ENCODE data around the gene ONECUT3. TPM values are rescaled to one million over a fixed set of nuclear protein-coding genes. Genes with fewer than 3 reads are reported as not detected.

Gene ONECUT3
- polyA plus RNA-seq, 3 donors, result 0.04 to 0.08 TPM; not detected in 1

DNA sequence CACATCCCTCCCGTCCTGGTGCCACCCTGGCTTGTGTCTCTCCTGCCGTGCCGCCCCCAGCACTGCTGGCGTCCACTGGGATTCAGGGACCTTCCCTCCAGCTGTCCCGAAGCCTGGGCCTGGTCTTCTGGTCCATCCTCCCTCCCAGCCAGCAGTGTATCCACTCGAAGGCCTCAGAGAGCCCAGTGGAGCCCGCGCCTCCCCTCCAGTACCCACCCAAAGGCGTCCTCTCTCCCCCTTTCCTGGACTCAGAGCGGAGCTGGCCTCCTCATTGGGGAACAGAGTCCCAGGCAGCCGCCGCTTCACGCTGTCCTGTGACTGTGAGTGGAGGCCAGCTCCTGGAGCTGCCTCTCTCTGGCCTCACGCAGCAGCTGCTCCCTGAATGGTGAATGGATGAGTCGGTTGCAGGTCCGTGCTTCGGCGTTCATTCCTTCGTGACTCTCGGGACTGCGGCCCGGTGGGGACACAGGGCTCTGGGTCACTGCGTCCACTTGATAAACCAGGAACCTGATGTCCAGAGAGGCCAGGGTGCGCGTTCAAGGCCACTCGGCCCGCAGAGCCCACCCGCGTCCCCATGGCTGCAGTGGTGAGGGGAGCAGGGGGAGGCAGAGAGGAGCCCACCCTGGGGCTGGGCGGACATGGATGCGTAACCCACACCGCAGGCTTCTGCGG, 12.1 kb downstream of the ONECUT3 start:
- no peak for DNase-seq (ENCODE audit: extremely low read depth in 1 of 11, low read depth in 9 of 11, low spot score in 4 of 11)

DNA sequence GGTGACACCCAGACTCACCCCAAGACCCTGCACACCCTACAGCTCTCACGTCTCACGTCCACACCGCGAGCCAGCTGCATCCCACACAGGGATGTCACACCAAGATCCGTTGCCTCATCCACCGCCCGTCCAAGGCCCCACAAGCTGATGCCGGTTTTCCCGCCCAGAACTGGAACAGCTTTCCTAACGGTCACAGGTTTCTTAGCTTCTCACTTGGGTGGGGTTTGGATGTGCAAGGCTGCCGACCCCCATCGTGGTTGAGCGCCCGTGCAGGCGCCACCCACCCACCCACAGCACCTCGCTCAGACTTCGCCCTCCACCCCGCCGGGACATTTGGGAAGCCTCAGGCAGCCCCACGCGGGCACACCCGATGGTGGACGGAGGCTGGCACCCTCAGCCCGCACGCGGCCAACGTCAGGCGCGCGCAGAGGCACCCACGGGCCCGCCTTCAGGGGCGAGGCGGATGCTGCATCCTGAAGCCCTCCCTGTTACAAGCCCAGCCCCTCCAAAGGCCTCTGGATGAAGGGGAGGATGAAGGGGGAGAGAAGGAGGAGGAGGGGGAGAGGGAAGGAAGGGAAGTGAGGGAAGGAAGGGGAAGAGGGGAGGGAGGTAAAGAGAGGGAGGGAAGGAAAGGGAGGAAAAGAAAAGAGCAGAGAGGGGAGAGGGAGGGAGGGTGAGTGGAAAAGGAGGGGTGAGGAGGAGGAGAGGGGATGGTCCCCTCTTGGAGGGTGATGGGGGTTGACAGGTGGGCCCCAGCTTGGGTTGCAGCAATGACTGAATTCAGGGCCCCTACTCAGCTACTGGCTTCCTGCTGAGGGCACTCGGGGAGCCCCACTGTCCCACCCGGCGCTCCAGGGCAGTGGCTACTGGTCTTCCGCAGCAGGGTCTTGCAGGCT, 12.8 kb downstream of the ONECUT3 start:
- DNase-seq (ENCODE audit: extremely low read depth in 1 of 11, low read depth in 9 of 11, low spot score in 4 of 11), result no peak

DNA sequence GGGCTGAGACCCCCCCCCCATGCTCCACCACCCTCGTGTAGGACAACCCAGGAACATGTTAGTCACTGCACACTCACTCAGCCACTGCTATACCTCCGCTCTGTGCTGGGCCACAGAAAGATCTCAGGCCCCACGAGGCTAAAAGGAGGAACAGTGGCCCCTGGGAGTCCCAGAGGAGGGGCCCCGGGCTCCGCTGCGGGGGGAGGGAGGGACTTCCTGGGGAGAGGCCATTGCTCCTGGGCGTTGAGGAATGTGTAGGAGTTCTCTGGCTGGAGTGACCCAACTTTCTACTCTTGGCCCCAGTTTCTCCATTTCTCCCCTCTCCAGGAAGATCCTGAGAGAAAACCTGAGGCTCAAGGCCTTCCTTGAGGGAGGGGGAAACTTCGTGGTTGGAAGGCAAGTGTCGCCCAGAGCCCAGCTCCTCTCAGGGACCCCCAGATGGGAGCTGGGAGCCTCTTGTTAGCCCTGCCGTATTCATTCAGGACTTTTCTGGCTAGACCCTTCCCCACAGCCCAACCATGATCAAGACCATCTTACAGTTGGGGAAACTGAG, 13.6 kb downstream of the ONECUT3 start:
- no peak for DNase-seq (ENCODE audit: extremely low read depth in 1 of 11, low read depth in 9 of 11, low spot score in 4 of 11)

DNA sequence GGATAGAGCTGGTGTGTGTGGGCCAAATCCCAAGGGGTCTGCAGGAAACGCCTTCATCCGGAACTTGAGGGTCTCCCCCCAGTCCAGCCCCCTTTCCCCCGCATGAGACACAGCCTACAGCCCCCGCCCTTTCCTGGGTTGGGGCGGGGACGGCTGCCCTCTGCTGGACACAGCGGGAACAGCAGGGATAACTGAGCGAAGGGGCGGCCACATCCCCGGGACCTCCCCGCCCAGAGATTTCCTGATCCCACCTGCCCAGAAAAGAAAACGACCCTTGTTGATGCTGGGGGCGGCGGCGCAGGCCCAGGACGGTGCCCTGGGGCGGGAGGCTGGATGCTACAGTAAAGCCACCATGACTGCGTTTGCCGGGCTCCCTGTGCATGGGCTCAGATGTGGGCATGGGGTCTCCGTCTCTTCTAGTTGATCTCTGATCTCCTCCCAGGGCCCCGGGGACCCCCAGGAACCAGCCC, 14.2 kb downstream of the ONECUT3 start:
- DNase-seq (ENCODE audit: extremely low read depth in 1 of 11, low read depth in 9 of 11, low spot score in 4 of 11), result peak in 2 of 11 donors; percentile 36 to 41

DNA sequence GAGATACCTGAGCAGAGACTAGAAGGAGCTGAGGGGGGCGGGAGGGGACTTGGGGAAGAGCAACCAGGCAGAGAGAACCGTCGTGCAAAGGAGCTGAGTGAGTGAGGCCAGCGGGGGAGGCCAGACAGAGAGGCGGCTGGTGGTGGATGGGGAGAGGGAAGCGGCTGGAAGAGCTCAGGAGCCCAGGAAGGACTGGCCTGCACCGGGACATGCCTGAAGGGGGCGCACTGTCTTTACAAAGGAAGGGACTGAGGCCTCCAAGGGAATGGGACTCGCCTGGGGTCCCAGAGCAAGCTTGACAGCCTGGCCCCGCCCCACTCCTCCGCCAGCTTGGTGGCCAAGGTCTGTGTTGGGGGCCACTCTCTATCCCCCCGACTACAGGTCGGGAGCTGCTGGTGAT, 14.9 kb downstream of the ONECUT3 start:
- no peak for DNase-seq (ENCODE audit: extremely low read depth in 1 of 11, low read depth in 9 of 11, low spot score in 4 of 11)

DNA sequence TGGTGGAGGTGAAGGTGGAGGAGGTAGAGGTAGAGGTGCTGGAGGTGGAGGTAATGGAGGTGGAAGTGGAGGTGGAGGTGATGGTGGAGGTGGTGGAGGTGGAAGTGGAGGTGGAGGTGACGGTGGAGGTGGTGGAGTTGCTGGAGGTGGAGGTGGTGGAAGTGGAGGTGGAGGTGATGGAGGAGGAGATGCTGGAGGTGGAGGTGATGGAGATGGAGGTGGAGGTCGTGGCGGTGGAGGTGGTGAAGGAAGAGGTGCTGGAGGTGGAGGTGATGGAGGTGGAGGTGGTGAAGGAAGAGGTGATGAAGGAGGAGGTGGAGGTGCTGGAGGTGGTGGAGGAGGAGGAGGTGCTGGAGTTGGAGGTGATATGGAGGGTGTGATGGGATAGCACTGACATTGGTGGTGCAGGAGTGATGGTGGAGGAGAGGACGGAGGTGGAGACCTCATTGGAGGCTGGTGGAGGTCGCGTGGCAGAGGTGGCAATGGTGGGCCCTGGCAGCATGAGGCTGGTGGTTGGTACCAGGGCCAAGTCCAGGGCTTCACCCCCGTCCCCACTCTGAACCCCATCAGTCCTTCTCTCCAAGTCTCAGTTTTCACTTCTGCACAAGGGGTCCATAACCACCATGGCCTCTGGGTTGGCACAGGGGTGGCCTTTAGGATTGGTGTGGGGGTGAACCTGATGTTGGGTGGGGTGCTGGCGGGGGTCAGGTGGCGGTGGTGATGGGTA, 15.8 kb downstream of the ONECUT3 start:
- no peak for DNase-seq (ENCODE audit: extremely low read depth in 1 of 11, low read depth in 9 of 11, low spot score in 4 of 11)

DNA sequence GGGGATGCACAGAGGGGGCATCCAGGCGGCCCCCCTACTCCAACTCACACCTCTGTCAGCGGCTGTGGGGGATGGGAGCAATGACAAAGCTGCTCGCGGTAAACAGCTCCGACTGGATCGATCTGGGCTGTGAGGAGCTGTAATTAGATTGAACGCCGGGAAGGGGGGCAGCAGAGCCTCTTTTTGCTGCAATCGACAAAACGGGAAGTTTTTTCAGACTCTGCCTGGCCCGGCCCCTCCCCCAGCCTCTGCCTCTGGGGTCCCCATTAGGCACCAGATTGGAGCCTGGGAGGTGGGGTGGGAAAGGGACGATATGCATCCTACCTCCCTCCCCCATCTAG, 16.3 kb downstream of the ONECUT3 start:
- DNase-seq (ENCODE audit: extremely low read depth in 1 of 11, low read depth in 9 of 11, low spot score in 4 of 11), result no peak

DNA sequence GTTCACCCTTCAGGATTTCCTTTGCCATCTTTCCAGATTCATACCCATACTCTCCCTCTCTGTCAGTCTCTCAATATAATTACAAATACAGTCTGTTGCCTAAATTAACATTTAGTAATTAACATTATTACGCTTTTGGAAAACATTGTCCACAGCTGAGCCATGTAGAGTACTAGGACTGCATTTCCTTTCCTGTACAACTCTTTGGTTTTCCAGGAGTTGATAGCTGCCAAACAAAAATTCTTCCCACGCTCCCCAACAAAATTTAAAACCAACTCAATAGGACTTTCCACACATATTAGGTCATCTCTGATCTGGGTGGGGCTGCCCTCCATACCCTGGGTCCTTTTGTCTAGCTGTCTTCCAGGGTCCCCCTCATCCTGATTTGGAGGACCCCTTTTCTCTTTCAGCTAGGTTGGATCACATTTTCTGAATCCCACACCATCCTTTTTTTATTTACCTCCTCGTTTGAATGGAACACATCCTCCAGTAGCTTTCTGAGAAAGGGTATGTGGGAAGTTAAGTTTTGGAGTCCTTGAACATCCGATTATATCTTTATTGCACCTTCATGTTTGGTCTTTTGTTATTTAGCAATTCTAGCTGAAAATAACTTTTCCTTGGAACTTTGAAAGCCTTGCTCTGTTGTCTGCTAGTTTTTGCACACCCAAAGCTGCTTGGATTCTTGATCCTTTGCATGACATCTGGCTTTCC, 17.7 kb downstream of the ONECUT3 start:
- DNase-seq (ENCODE audit: extremely low read depth in 1 of 11, low read depth in 9 of 11, low spot score in 4 of 11), result no peak

DNA sequence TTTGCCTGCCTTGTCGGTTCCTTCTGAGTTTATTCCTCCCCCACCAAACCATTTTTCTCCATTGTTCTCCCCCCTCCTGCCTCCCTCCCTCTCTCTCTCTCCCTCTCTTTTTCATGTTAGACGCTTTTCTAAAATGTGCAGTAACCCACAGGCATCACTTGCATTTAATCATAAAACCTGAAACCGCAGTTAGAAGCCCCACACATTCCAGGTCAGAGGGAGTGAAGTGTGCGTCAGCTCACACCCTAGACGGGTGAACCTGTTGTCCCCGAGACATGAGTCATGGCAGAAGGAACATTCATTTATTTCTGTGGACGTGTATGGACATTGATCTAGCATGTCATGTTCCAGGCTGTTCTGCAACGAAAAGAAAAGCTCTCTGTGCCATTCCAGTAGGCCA, 19.9 kb downstream of the ONECUT3 start:
- peak in 1 of 11 donors; percentile 38 for DNase-seq (ENCODE audit: extremely low read depth in 1 of 11, low read depth in 9 of 11, low spot score in 4 of 11)

DNA sequence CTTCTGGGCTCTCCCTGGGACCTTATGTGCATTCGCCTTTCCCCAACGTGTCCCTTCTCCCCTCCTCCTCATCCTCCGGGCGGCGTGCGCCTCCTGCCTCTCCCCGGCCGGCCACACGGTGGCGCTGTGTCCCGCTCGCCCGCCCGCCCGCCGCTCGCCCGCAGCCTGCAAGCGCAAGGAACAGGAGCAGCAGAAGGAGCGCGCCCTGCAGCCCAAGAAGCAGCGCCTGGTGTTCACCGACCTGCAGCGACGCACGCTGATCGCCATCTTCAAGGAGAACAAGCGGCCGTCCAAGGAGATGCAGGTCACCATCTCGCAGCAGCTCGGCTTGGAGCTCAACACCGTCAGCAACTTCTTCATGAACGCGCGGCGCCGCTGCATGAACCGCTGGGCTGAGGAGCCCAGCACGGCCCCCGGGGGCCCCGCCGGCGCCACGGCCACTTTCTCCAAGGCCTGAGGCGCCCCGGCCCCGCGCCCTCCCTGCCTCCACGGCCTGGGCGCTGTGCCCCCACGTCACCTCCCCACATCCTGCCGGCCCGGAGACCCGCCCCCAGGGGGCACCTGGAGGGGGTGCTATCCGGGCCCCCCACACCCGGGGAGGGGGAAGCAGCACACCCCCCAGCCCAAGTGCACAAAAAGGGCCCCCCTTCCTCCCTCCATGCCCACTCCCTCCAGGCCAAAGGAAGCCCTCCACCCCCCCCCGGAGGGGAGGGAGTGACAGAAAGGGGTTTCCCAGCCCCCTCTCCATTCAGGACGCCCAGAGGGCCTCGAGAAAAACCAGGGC, 21.9 kb downstream of the ONECUT3 start:
- DNase-seq (ENCODE audit: extremely low read depth in 1 of 11, low read depth in 9 of 11, low spot score in 4 of 11), result no peak

DNA sequence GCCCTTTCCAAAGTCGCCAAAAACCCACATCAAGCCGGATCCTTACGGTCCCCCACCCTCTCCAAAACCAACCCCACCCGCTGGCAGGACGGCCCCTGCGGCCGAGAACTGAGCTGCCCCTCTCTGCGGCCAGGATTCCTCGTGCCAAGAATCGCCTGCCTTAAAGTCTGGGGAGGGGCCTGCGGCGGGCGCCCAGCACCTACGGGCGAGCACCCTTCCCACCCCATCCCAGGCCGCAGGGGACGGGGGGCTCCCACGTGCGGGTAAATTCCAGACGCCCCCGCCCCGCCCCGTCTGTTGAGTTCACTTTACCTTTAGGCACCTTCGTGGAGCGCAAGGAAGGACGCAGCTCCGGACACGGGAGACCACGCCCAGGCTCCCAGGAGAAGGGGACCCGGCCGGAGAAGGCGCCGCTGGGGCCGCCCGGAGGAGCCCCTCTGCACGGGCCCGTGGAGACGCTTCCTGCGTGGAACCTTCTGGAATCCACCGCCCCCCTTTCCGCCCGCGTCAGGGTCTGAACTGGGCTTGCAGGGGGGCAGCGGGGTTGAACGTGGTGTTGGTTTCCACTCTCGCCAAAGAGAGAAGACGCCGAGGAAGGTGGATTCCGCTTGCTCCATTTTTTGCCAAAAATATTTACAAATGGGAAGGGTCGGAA, 22.8 kb downstream of the ONECUT3 start:
- no peak for DNase-seq (ENCODE audit: extremely low read depth in 1 of 11, low read depth in 9 of 11, low spot score in 4 of 11)

DNA sequence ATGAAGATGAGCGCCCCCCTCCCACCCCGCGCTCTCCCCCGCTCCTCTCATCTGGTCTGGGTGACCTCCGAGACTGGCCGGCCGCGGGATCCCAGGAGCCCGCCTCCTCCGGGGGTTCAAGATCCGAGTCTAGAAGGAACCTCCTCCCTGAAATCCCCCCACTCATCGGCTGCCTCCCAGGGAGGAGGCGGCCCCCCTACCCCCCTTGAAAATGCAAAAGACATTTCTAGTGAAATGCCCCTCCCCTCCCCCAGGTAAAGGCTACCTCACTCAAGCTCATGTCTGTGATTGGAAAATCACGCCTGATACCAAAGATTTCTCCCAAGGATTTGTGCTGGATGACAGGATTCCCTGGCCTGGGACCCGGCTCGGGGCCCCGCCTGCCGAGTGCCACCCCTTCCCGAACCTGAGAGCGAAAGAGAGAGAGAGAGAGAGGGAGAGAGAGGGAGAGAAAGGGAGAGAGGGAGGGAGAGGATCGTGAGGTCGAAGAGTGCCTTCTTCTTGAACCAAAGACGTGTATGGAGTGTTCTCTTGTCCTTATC, 23.4 kb downstream of the ONECUT3 start:
- no peak for DNase-seq (ENCODE audit: extremely low read depth in 1 of 11, low read depth in 9 of 11, low spot score in 4 of 11)

DNA sequence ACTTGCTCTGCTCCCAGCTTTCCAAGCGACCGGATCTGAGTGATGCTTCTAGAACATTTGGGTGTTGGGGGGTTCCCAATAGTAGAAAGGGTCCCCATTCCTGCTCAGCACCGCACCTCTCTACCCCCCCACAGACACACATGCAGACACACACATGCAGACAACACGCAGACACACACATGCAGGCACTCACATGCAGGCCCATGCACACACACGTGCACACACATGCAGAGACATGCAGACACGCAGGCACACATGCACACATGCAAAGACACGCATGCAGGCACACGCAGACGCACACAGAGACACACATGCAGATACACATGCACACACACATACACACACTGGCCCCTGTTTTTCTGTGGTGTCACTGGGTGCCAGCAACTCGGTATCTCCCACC, 23.8 kb downstream of the ONECUT3 start:
- DNase-seq (ENCODE audit: extremely low read depth in 1 of 11, low read depth in 9 of 11, low spot score in 4 of 11), result no peak

DNA sequence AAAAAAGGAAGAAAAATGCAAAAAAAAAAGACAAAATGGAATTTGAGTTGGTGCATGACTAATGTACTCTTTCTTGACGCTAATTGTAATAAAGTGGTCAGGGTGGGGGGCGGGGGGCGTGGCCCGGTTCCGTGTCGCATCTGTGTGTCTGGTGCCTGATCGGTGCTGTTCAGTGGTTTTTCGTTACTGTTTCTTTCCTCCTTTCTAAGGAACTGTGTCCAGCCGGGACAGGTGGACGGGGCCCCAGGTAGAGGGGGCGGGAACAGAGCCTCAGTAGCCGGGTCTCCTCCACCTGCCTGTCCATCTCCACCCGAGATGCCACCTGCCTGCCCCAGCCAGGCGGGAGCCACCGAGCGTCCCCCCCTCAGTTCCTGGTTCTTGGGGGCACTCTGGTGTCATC, 26.3 kb downstream of the ONECUT3 start:
- no peak for DNase-seq (ENCODE audit: extremely low read depth in 1 of 11, low read depth in 9 of 11, low spot score in 4 of 11)

DNA sequence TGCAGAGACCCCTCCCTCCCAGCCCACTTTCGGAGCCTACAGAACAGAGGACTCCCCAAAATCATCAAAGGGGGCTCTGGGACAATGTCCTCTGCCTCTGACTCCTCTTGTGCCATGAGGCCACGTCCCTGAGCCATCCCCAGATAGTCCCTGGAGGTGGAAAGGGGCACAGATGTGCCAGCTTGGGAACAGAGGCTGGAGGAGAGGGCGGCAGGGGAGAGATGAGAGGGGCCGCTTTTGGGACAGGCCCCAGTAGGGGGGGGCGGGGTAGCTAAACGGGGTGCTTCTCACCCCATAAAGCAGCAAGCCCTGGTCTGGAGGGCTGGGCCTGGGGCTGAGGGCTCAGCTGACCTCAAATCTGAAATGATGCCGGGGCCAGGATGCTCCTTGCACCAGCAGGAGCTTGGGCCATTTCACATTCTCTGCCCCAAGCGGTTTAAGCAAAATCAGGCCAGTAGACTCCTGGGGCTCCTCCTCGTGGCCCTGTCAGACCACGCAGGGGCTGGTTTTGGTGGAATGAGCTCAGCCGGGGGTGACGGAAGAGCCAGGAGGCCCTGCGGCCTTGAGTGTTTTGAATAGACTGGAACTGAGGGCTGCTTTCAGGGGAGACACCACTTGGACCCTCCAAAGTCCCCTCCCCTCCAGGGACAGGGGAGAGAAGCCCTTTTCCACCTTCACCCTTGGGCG, 27.1 kb downstream of the ONECUT3 start:
- no peak for DNase-seq (ENCODE audit: extremely low read depth in 1 of 11, low read depth in 9 of 11, low spot score in 4 of 11)

DNA sequence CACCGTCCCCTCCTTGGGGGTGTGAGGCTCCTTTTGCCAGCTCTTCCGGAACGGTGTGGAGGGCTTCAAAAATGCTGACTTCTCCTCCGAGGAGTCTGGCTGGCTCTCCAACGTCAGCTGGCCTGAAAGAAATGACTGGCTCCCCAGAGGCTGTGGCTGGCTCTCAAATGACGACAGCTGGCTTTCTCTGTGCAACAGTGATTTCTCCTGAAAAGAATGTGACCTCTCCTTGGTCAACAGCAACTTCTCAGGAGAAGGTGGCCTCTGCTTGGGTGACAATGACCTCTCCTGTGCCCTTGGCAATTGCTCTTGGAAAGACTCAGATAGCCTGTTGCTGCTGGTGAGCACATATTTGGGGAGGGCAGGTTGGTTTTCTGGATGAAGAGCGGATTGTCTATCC, 29.2 kb downstream of the ONECUT3 start:
- DNase-seq (ENCODE audit: extremely low read depth in 1 of 11, low read depth in 9 of 11, low spot score in 4 of 11), result no peak

DNA sequence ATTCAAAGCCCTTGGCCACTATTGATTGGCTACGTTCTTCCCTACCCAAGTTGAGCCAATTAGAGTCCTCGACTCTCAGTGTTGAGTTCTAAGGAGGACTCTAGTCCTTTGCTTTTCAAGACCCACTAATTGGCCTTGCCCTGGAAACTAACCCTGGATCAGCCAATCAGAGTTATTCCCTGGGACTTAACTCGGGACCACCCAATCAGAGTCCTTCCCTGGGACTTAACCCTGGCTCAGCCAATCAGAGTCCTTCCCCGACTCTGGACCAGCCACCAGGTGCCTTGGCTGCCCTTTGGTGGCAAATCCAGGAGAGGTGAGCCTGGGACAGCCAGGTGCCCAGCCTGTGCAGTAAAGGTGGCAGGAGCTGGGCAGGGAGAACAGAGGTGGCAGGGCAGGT, 30.0 kb downstream of the ONECUT3 start:
- no peak for DNase-seq (ENCODE audit: extremely low read depth in 1 of 11, low read depth in 9 of 11, low spot score in 4 of 11)

All from renal cortex interstitium (tissue), 11 donors.